ENCODE results near the gene ITSN2.

The ITSN2 gene

GRCh38 chr2:24269265-24269664, 91.1 kb downstream of the ITSN2 start:
- no peak for DNase-seq (ENCODE audit: low read depth)

GRCh38 chr2:24265212-24265611, 95.1 kb downstream of the ITSN2 start:
- no peak for DNase-seq (ENCODE audit: low read depth)

- DNase-seq (ENCODE audit: low read depth) = no peak
These were observed 97.8 kb downstream of the ITSN2 start for GRCh38 chr2:24262421-24262970.

GRCh38 chr2:24261441-24261840, 98.9 kb downstream of the ITSN2 start:
- DNase-seq (ENCODE audit: low read depth) = no peak

GRCh38 chr2:24259316-24259715, 101.0 kb downstream of the ITSN2 start:
- DNase-seq (ENCODE audit: low read depth) = no peak

- DNase-seq (ENCODE audit: low read depth) = no peak
These were observed 101.6 kb downstream of the ITSN2 start for GRCh38 chr2:24258718-24259117.

GRCh38 chr2:24253303-24253919, 106.9 kb downstream of the ITSN2 start:
- DNase-seq (ENCODE audit: low read depth) = no peak

GRCh38 chr2:24247592-24247991, 112.7 kb downstream of the ITSN2 start:
- DNase-seq (ENCODE audit: low read depth) = no peak

GRCh38 chr2:24247164-24247563, 113.2 kb downstream of the ITSN2 start:
- DNase-seq (ENCODE audit: low read depth) = no peak

- DNase-seq (ENCODE audit: low read depth) = no peak
These were observed 114.2 kb downstream of the ITSN2 start for GRCh38 chr2:24245986-24246776.

- DNase-seq (ENCODE audit: low read depth) = no peak
These were observed 118.8 kb downstream of the ITSN2 start for GRCh38 chr2:24241528-24241927.

GRCh38 chr2:24239553-24239952, 120.8 kb downstream of the ITSN2 start:
- no peak for DNase-seq (ENCODE audit: low read depth)

GRCh38 chr2:24238158-24238557, 122.2 kb downstream of the ITSN2 start:
- no peak for DNase-seq (ENCODE audit: low read depth)

- no peak for DNase-seq (ENCODE audit: low read depth)
These were observed 123.0 kb downstream of the ITSN2 start for GRCh38 chr2:24237313-24237712.

- no peak for DNase-seq (ENCODE audit: low read depth)
These were observed 127.0 kb downstream of the ITSN2 start for GRCh38 chr2:24233321-24233720.

- DNase-seq (ENCODE audit: low read depth) = no peak
These were observed 128.9 kb downstream of the ITSN2 start for GRCh38 chr2:24231461-24231881.

- DNase-seq (ENCODE audit: low read depth) = no peak
These were observed 131.9 kb downstream of the ITSN2 start for GRCh38 chr2:24228470-24228869.

GRCh38 chr2:24225499-24226242, 134.7 kb downstream of the ITSN2 start:
- no peak for DNase-seq (ENCODE audit: low read depth)

GRCh38 chr2:24222946-24223345, 137.4 kb downstream of the ITSN2 start:
- no peak for DNase-seq (ENCODE audit: low read depth)

- DNase-seq (ENCODE audit: low read depth) = no peak
These were observed 138.8 kb downstream of the ITSN2 start for GRCh38 chr2:24221343-24222050.

GRCh38 chr2:24220554-24221291, 139.6 kb downstream of the ITSN2 start:
- no peak for DNase-seq (ENCODE audit: low read depth)

Data from T-helper 22 cell (primary cell).